HG03354 (cell line): Measurements from ENCODE around the gene GAS2L2.

Experiments
- ATAC-seq: cut with Tn5 transposase; IDR thresholded peaks from one replicate; pipeline ENCODE4 v1.9.1; 2021; ENCODE audit warnings: mild to moderate bottlenecking; ENCODE audit not compliant: unreplicated experiment, poor library complexity, severe bottlenecking

Gene GAS2L2

GRCh38 chr17:35731917-35732805, 20.9 kb downstream of the GAS2L2 start:
- no peak for ATAC-seq

DNA sequence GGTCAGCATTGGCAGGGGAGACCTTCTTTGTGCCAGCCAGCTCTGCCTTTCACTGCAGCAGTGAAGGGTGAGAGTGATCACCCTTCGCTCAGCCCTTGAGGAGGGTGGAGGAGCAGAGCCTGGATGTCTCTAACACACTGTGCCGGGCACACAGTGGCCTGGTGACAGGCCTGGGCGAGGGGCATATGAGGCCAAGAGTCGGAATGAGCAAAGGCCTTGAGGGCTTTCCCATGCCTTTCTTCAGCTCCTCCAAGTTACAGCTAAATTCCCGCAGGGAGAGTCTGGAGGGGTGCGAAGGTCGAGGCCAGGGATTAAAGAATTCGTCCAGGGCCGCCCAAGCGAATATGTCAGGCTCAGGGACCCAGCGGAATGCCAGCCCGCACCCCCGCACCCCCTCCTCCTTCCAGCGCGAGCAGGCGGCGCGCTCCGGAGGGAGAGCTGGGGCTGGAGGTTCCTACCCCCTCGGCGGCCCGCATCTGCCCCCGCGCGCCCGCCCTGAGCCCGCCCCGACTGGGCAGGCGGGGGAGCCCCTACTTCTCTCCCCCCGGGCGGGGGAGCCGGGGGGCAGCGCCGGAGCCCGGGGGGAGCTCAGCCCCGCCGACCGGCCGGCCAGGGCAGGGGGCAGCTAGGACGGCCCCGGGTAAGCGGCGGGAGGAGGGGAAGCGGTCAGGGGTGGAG, 21.7 kb downstream of the GAS2L2 start, which contains the start of gene RASL10B:
Gene RASL10B (plus strand): TSS at position 401 of the 678 bp plus-strand sequence. CDS start 3,546 bp downstream, outside the sequence.
- ATAC-seq: no peak

- no peak for ATAC-seq
Measured at GRCh38 chr17:35730400-35731005, 22.5 kb downstream of the GAS2L2 start.

GRCh38 chr17:35729405-35729833, 23.6 kb downstream of the GAS2L2 start:
- no peak for ATAC-seq

DNA sequence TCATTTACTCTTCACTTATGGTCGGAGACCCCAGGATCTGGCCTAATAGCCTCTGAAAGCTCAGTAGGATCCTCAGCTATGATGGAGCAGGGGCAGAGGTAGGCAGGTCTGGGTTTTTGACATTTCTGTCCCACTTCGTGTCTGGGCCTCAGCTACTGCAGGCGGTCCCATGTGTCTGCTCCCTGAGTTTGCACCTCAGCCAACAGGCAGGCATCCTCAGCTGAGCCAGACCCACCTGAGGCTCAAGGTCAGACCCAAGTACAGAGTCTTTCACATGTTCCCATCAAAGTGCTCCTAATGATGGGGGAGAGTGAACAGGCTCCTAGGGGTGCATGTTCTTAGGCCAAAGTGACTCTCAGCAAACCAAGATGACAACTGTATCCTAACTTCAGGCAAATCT, 24.5 kb downstream of the GAS2L2 start:
- no peak for ATAC-seq

DNA sequence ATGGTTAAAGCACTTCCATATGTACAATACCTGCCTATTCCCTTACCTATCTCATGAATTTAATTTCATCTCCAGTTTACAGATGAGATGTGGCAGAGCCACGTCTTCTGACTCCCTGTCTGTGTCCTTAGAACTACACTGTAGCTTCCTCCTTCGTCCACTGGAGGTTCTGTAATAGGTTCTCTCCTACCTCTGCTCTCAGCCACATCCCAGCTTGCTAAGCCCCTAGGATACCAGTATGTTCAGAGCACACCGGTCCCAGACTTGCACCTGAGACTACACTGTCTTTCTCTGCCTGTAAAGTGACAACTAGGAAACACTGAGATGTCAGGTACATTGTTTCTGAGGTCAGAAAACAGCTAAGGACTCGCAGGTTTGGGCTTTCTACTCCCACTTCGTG, 25.4 kb downstream of the GAS2L2 start:
- ATAC-seq: no peak

DNA sequence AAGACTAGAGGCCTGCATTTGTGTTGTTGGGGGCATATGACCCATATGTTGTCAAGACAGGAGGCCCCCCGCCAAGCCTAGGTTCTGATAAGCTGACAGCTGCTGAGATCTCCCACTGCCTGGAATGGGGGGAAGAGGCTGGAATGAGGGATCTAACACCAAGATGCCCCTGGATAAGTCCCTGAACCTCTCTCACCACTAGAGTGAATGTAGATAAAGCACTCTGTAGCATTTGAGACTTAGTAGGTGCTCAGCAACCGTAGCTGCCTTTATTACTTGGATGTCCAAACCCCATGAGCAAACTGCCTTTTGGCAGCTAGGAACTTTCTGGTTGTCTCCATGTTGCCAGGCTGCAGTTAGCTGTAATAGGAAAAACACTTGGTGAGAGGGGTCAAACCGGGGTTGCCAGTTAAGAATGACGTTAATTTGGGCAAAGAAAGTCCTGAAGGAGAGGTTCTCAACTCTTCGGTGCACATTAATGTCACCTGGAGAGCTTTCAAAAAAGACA, 26.0 kb downstream of the GAS2L2 start:
- no peak for ATAC-seq

GRCh38 chr17:35726127-35726952, 26.7 kb downstream of the GAS2L2 start:
- ATAC-seq: no peak

- ATAC-seq: no peak
Measured at GRCh38 chr17:35725802-35726126, 27.3 kb downstream of the GAS2L2 start.

- ATAC-seq: no peak
Measured at GRCh38 chr17:35725058-35725457, 28.0 kb downstream of the GAS2L2 start.

DNA sequence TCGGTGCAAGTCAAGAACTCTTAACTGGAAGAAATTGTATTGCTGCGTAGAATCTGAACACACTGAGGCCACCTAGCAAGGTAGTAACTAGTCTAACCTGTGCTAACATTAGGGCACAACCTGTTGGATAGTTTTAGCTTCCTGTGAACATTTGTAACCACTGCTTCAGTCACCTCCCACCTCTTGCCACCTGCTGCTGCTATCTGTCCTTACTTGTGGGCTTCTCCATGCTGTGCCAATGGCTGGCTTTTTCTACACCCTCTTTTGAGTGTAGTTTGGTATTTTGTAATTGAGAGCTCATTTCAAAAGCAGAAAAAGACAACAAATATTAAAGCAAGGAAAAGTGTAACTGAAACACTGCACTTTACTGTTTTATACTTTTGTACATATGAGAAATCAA, 29.3 kb downstream of the GAS2L2 start:
- no peak for ATAC-seq

GRCh38 chr17:35717475-35717874, 35.6 kb downstream of the GAS2L2 start:
- ATAC-seq: no peak

DNA sequence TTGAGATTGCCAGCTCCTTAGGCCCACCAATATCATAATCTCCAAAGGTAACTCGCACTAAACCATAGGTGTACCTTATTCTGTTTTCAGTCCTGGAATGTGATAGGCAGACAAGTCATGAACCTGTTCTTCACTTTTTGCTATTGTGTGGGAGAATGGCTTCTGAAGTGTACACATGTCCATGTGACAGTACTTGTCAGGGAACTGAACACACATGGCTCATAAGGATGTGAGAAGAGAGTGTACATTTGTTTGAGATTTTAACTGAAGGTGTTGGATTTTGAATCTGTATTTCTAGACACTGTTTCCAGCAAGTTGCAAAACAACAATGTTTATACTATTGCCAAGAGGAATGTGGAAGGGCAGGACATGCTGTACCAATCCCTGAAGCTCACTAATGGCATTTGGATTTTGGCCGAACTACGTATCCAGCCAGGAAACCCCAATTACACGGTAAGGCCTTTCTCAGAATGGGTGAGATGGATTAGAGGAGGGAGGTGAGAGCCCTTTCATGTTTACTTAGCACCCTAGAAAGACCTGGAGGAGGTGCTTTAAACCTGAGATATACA, 36.1 kb downstream of the GAS2L2 start:
- no peak for ATAC-seq

- ATAC-seq: no peak
Measured at GRCh38 chr17:35716173-35716572, 36.9 kb downstream of the GAS2L2 start.

DNA sequence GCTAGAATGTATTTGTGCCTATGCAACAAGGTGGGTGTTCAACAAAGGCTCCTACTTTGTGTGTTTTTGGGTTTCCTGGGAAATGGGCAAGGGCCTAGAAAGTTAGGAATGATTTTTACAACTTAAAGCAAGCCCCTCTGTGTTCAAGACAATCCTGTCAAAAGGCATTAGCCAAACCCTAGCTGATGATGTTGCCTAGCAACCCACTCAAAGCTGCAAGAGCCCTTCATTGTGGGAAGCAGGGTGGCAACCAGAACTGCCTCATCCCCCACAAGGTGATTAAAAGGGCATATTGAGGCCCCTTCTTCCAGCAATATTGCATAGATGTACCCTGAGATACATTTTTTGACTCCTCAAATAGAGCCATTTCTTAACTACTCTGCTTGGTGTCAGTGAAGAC, 37.6 kb downstream of the GAS2L2 start:
- no peak for ATAC-seq

DNA sequence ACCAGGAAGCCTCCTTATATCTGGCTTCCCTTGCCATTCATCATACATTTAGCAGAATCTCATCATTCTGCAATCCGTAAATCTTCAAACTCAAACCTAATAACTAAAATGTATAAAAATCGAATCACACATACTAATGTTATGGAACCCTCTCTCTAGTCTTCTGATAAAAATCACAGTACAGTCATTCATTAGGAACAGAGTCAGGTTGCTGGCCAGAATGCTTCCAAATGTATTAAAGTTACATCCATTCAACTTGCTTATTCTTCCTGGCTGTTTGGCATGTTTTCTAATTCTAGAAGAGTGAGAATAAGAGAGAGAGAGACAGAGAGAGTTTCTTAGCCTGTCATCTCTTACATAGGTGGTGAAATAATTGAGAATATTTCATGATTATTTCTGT, 38.1 kb downstream of the GAS2L2 start:
- ATAC-seq: no peak

DNA sequence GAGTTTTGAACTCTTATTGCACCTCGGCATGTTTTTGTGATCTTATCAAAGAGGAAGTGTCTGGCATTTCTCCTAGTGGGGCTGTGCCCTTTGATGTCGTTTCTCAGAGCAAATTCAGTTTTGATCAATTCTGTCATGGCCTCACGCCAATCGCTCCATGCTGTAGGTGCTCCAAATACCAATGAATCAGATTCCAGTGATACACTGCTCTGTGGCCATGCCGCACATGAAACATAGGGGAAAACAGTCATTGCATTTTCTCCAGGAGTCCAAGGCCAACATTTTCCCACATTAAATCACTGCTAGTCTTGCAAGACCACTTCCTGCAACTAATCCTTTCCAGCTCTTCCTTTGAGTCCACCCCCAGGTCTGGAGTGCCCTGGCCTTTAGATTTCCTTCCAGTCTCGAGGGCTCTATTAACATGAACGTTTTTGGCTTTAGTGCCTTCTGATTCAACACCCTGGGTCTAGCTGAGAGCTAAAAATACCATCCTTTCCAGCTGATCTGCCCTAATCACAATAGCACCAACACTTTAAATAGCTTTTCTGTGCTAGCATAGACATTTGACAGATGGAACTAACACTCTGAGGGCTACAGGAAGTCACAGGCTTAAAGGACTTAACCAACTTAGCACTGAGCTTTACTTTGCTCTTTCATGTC, 39.8 kb downstream of the GAS2L2 start:
- no peak for ATAC-seq

- ATAC-seq: no peak
Measured at GRCh38 chr17:35710950-35711349, 42.1 kb downstream of the GAS2L2 start.

DNA sequence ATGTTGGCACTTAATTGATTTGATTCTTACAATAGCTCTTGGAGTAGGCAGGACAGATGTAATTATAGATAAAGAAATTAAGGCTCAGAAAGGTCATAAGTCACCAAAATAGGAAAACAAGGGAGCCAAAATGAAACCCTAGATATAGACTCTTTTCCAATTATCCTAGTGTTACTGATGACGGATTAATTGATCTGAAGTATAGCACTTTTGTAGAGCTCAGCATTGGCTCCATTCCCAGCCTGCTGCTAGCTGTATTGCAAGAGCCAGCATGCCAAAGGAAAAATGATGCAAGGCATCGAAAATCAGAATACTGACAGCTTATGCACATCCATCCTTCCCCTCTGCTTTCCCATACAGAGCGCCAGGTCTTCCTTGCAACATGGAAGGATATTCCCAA, 43.2 kb downstream of the GAS2L2 start:
- no peak for ATAC-seq
